Uterus (tissue), 2 donors: ENCODE measurements around the gene OCA2.

Experiments used
- POLR2A ChIP-seq, 2 donors: fragments of 450-650 bp; IDR thresholded peaks; one replicate each; pipeline ENCODE4 v1.6.1; 2016; ENCODE audit warnings: antibody characterized with exemption in 2 of 2, mild to moderate bottlenecking in 1 of 2, moderate library complexity in 1 of 2
- TF ChIP-seq, protein P1 (sequence below), 4 experiments: fragments of 200-600 bp in 2 of 4; fragments of 450-650 bp in 2 of 4; sonication (generic) in 2 of 4; IDR thresholded peaks; one replicate each; pipeline ENCODE4 v1.5.1; 2016 to 2019; ENCODE audit warnings: antibody characterized with exemption in 4 of 4, mild to moderate bottlenecking in 2 of 4, moderate library complexity in 1 of 4

DNA sequence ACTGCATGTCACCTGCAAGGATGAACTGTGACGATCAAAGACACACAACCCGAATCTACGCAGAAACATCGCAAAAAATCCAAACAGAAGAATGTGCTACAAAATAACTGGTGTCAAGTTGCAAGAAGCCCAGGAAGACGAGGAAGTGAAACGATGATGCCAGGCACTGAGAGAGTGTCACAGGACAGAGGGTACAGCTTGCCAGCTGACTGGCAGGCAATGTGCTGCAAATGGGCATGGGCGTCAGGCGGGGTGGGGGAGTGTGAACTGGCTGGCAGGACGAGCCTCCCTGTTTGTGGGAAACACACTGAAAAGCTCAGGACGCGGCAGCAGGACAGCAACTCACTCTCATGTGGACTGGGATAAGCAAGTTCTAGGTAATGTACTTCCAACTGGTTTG is 28.9 kb upstream of the OCA2 start:
- no peak for TF ChIP-seq POLR2A (IDR thresholded peaks at IDR 0.05)
- TF ChIP-seq, protein P1, sequence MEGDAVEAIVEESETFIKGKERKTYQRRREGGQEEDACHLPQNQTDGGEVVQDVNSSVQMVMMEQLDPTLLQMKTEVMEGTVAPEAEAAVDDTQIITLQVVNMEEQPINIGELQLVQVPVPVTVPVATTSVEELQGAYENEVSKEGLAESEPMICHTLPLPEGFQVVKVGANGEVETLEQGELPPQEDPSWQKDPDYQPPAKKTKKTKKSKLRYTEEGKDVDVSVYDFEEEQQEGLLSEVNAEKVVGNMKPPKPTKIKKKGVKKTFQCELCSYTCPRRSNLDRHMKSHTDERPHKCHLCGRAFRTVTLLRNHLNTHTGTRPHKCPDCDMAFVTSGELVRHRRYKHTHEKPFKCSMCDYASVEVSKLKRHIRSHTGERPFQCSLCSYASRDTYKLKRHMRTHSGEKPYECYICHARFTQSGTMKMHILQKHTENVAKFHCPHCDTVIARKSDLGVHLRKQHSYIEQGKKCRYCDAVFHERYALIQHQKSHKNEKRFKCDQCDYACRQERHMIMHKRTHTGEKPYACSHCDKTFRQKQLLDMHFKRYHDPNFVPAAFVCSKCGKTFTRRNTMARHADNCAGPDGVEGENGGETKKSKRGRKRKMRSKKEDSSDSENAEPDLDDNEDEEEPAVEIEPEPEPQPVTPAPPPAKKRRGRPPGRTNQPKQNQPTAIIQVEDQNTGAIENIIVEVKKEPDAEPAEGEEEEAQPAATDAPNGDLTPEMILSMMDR (IDR thresholded peaks at IDR 0.05) = no peak
